ENCODE results near the gene PRKN. TPM values are rescaled to one million over a fixed set of nuclear protein-coding genes. Genes with fewer than 3 reads are reported as not detected.
"Not testable (repeated sequence)": the region's sequence is repeated elsewhere in the genome, so short reads cannot be mapped to it uniquely, and the experiment has no call there.

PRKN gene
- total RNA-seq, 4 donors from 2014 or later: 4.5 to 12.3 (median 9.0) TPM

DNA sequence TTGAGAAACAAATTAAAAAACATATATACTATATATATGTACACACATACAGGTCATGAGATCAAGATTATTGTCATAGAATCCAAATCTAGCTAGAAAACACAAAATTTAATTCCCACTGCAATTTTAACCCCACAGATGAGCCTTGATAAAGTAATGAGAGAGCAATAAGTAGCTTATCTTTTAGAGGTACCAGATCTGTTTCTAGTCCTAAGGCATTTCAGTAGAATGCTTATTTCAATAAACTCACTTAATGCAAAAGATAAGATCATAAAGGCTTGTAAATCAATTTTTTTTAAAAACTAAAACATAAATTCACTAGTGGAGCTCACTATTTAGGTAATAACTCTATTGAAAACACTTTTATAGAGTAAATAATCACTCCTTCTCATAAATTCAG lies 47.2 kb downstream of the PRKN start:
- TF ChIP-seq, protein P1, sequence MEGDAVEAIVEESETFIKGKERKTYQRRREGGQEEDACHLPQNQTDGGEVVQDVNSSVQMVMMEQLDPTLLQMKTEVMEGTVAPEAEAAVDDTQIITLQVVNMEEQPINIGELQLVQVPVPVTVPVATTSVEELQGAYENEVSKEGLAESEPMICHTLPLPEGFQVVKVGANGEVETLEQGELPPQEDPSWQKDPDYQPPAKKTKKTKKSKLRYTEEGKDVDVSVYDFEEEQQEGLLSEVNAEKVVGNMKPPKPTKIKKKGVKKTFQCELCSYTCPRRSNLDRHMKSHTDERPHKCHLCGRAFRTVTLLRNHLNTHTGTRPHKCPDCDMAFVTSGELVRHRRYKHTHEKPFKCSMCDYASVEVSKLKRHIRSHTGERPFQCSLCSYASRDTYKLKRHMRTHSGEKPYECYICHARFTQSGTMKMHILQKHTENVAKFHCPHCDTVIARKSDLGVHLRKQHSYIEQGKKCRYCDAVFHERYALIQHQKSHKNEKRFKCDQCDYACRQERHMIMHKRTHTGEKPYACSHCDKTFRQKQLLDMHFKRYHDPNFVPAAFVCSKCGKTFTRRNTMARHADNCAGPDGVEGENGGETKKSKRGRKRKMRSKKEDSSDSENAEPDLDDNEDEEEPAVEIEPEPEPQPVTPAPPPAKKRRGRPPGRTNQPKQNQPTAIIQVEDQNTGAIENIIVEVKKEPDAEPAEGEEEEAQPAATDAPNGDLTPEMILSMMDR (IDR thresholded peaks at IDR 0.05): no peak
- TF ChIP-seq POLR2AphosphoS5 (IDR thresholded peaks at IDR 0.05) (no peak), POLR2A (IDR thresholded peaks at IDR 0.05) (no peak), EP300 (IDR thresholded peaks at IDR 0.05; ENCODE audit: low read depth) (no peak)
- Histone ChIP-seq H3K4me1 (peaks cover 0 to 27% (median 3%) of the 10 kb centered on the region in 4 donors), H3K27ac (no peak overlapping the region), H3K9me3 (no peaks in the 10 kb centered on the region), H3K36me3 (no peaks in the 10 kb centered on the region), H3K4me3 (no peak overlapping the region), H3K27me3 (no peaks in the 10 kb centered on the region)
- intact Hi-C loops (cut with DNase I; ENCODE audit: low total_unique reads): no loop called here
- in situ Hi-C loops (cut with MboI; ENCODE audit: low pct_ligation_motif_present in 1 of 4, low pct_unique_long_range_greater_than_20kb in 1 of 4, low sequenced_read_pairs in 3 of 4): no loop called here
- no peak for DNase-seq

DNA sequence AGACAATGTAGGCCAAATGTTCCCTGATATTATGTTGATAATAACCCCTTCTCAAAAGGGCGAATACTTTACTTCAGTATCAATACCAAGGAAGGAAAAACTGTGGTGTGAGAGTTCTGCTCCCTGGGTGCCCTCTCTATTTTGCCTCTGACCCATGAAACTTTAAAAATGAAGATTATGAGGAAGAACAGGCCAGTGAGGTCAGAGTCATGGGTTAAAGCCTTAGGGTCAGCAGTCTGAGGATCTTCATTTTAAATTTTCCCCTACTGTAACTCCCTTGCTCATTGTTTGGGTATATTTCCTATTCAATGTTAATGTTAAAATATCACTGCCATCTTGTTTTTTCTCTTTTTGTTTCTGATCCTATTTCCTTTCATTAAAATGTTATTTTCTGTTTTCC lies 47.9 kb downstream of the PRKN start:
- Histone ChIP-seq H3K4me3 (no peak overlapping the region), H3K4me1 (peaks cover 0 to 27% (median 3%) of the 10 kb centered on the region in 4 donors), H3K27ac (no peak overlapping the region), H3K27me3 (no peaks in the 10 kb centered on the region), H3K36me3 (no peaks in the 10 kb centered on the region), H3K9me3 (no peaks in the 10 kb centered on the region)
- TF ChIP-seq POLR2AphosphoS5 (IDR thresholded peaks at IDR 0.05) (no peak), POLR2A (IDR thresholded peaks at IDR 0.05) (no peak), EP300 (IDR thresholded peaks at IDR 0.05; ENCODE audit: low read depth) (no peak)
- TF ChIP-seq, protein P1 (IDR thresholded peaks at IDR 0.05): no peak
- intact Hi-C loops (cut with DNase I; ENCODE audit: low total_unique reads): no loop called here
- in situ Hi-C loops (cut with MboI; ENCODE audit: low pct_ligation_motif_present in 1 of 4, low pct_unique_long_range_greater_than_20kb in 1 of 4, low sequenced_read_pairs in 3 of 4): no loop called here
- no peak for DNase-seq
- WGBS, 2 donors (ENCODE audit: low coverage in 1 of 2): 83 to 85% methylated on average over 1 of the region's 1 CpG

DNA sequence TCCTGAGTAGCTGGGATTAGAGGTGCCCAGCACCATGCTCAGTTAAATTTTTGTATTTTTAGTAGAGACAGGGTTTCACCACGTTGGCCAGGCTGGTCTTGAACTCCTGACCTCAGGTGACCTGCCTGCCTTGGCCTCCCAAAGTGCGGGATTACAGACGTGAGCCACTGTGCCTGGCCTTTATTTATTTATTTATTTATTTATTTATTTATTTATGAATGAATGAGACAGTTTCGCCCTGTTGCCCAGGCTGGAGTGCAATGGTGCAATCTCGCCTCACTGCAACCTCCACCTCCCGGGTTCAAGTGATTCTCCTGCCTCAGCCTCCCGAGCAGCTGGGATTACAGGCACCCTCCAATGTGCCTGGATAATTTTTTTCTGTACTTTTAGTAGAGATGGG lies 48.7 kb downstream of the PRKN start:
- H3K27me3 ChIP-seq; intact Hi-C loops (cut with DNase I; ENCODE audit: low total_unique reads); H3K36me3 ChIP-seq; in situ Hi-C loops (cut with MboI; ENCODE audit: low pct_ligation_motif_present in 1 of 4, low pct_unique_long_range_greater_than_20kb in 1 of 4, low sequenced_read_pairs in 3 of 4); H3K9me3 ChIP-seq; H3K4me3 ChIP-seq; H3K27ac ChIP-seq; DNase-seq: not testable (repeated sequence)
- H3K4me1 ChIP-seq: peaks cover 0 to 27% (median 3%) of the 10 kb centered on the region in 4 donors
- WGBS, 2 donors (ENCODE audit: low coverage in 1 of 2): 90 to 92% methylated on average over 3 to 7 of the region's 7 CpGs

DNA sequence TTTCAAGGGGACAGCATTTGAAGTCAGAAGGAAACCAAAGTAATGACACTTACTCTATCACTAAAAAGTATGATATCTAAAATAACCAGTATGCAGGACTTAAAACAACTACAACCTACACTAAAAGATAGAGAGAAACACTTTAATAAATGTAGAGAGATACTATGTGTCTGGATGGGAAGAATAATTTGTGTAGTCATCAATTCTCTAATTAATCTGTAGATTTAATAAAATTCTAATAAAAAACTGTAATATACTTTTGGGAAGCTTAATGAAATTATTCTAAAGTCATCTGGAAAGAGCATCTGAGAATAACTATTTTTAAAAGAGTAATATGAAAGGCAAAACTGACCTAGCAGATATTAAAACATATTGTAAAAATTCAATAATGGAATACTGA lies 52.1 kb downstream of the PRKN start:
- in situ Hi-C loops (cut with MboI; ENCODE audit: low pct_ligation_motif_present in 1 of 4, low pct_unique_long_range_greater_than_20kb in 1 of 4, low sequenced_read_pairs in 3 of 4) (no loop called here), intact Hi-C loops (cut with DNase I; ENCODE audit: low total_unique reads) (no loop called here)
- TF ChIP-seq, protein P1 (IDR thresholded peaks at IDR 0.05): no peak
- TF ChIP-seq POLR2AphosphoS5 (IDR thresholded peaks at IDR 0.05) (no peak), POLR2A (IDR thresholded peaks at IDR 0.05) (no peak), EP300 (IDR thresholded peaks at IDR 0.05; ENCODE audit: low read depth) (no peak)

DNA sequence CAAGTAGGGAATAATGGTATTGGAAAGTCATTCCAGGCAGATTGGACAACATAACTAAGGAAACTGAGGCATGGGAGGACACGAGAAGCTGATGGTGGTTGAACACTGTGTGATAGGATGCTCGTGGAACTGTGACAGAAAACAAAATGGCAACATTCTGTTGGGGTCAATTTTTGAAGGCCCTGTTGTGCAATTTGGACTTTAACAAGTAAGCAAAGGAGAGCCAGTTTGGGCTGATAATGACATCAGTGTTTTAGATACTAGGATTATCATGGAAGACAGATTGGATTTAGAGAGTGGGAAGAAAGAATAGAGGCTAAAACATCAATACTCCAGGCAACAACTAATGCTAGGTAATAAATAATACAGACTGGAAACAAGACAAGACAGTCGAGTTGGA lies 53.1 kb downstream of the PRKN start:
- Histone ChIP-seq H3K4me3 (no peak overlapping the region), H3K4me1 (no peaks in the 10 kb centered on the region), H3K36me3 (no peaks in the 10 kb centered on the region), H3K27ac (no peak overlapping the region), H3K27me3 (no peaks in the 10 kb centered on the region), H3K9me3 (no peaks in the 10 kb centered on the region)
- intact Hi-C loops (cut with DNase I; ENCODE audit: low total_unique reads) (no loop called here), in situ Hi-C loops (cut with MboI; ENCODE audit: low pct_ligation_motif_present in 1 of 4, low pct_unique_long_range_greater_than_20kb in 1 of 4, low sequenced_read_pairs in 3 of 4) (no loop called here)
- TF ChIP-seq POLR2A (IDR thresholded peaks at IDR 0.05) (no peak), EP300 (IDR thresholded peaks at IDR 0.05; ENCODE audit: low read depth) (no peak), POLR2AphosphoS5 (IDR thresholded peaks at IDR 0.05) (no peak)
- TF ChIP-seq, protein P1 (IDR thresholded peaks at IDR 0.05): no peak
- 76 to 85% methylated on average over 3 of the region's 3 CpGs for WGBS, 2 donors (ENCODE audit: low coverage in 1 of 2)
- DNase-seq: no peak

More for the DNA sequence above, 52.1 kb downstream of the PRKN start:
- Histone ChIP-seq H3K4me3 (no peak overlapping the region), H3K36me3 (no peaks in the 10 kb centered on the region), H3K9me3 (no peaks in the 10 kb centered on the region), H3K4me1 (peaks cover 0 to 2% (median 0%) of the 10 kb centered on the region in 4 donors), H3K27me3 (no peaks in the 10 kb centered on the region), H3K27ac (no peak overlapping the region)
- no peak for DNase-seq
